Spleen (tissue), 11 donors: ENCODE data around the gene SEMA5A. TPM values are rescaled to one million over a fixed set of nuclear protein-coding genes. Genes with fewer than 3 reads are reported as not detected.

Experiments used
- DNase-seq: peaks from one replicate; pipeline ENCODE4 v3.0.0-alpha.2; 2020
- H3K27ac ChIP-seq, 8 donors: fragments of 200-600 bp; sonication (generic) in 7 of 8; 1 replicate in 4 of 8; 2 replicates in 4 of 8; pipeline versions ENCODE4 v1.5.0 to v1.8.0; 2016 to 2021; ENCODE audit warnings: inconsistent platforms in 4 of 8, mild to moderate bottlenecking in 4 of 8, moderate library complexity in 1 of 8
- H3K27me3 ChIP-seq, 7 donors: fragments of 200-600 bp; sonication (generic) in 6 of 7; replicated peaks in 1 of 7; 1 replicate in 4 of 7; 2 replicates in 3 of 7; pipeline versions ENCODE4 v1.5.0 to v1.8.0; 2016 to 2021; ENCODE audit warnings: inconsistent platforms in 3 of 7, mild to moderate bottlenecking in 1 of 7
- H3K36me3 ChIP-seq, 6 donors: fragments of 200-600 bp; sonication (generic) in 5 of 6; 1 replicate in 4 of 6; 2 replicates in 2 of 6; pipeline versions ENCODE4 v1.5.0 to v1.8.0; 2016 to 2021; ENCODE audit warnings: inconsistent platforms in 2 of 6
- H3K4me1 ChIP-seq, 6 donors: fragments of 200-600 bp; sonication (generic) in 5 of 6; 1 replicate in 3 of 6; 2 replicates in 3 of 6; pipeline versions ENCODE4 v1.5.0 to v1.8.0; 2016 to 2021; ENCODE audit warnings: inconsistent platforms in 3 of 6
- H3K4me3 ChIP-seq, 8 donors: fragments of 200-600 bp; sonication (generic) in 7 of 8; 1 replicate in 4 of 8; 2 replicates in 4 of 8; pipeline versions ENCODE4 v1.5.0 to v1.8.0; 2016 to 2021; ENCODE audit warnings: inconsistent platforms in 4 of 8, mild to moderate bottlenecking in 4 of 8, moderate library complexity in 2 of 8
- H3K9me3 ChIP-seq, 8 donors: fragments of 200-600 bp; sonication (generic) in 7 of 8; 1 replicate in 4 of 8; 2 replicates in 4 of 8; pipeline versions ENCODE4 v1.5.0 to v1.8.0; 2016 to 2021; ENCODE audit warnings: inconsistent platforms in 4 of 8
- CTCF ChIP-seq, 11 experiments: fragments of 200-600 bp in 7 of 11; fragments of 450-650 bp in 4 of 11; sonication (generic) in 4 of 11; IDR thresholded peaks in 8 of 11; conservative IDR thresholded peaks in 3 of 11; 1 replicate in 7 of 11; 2 replicates in 4 of 11; pipeline versions ENCODE4 v1.4.0 to v1.8.0; 2016 to 2021; ENCODE audit warnings: antibody characterized with exemption in 11 of 11, inconsistent platforms in 4 of 11, mild to moderate bottlenecking in 1 of 11
- POLR2A ChIP-seq, 3 donors: fragments of 450-650 bp; IDR thresholded peaks; one replicate each; pipeline ENCODE4 v1.5.1; 2017; ENCODE audit warnings: antibody characterized with exemption in 3 of 3, mild to moderate bottlenecking in 1 of 3
- POLR2AphosphoS5 ChIP-seq, 3 donors: sonication (generic); formaldehyde crosslinking; IDR thresholded peaks; one replicate each; pipeline ENCODE4 v1.5.1; 2017; ENCODE audit warnings: antibody characterized with exemption in 3 of 3
- WGBS, 5 donors: extraction: QIAGEN DNeasy Blood & Tissue Kit in 3 of 5; methylation state at CpG; one replicate each; pipeline versions ENCODE4 v1.1.5 to v1.1.7; 2013 to 2018; 5-methylcytosine and 5-hydroxymethylcytosine counted together
- intact Hi-C: fragments of 100-400 bp; cut with DNase I; formaldehyde crosslinking; loops from one replicate; pipeline ENCODE4 v1.15.0; 2023; ENCODE audit warnings: low total_unique reads
- polyA plus RNA-seq, 3 donors: library from polyadenylated mRNA; stranded (reverse); fragments of 200-250 nt; gene quantifications; one replicate each; pipeline ENCODE4 v1.2.1, GENCODE V29; 2013
- total RNA-seq, 7 donors: library from RNA; depleted of rRNA in 3 of 7; stranded (reverse); fragments of >200 nt in 3 of 7; fragmentation: NEBNext Ultra II Directional in 4 of 7; extraction: Animal tissue kit (Norgen Biotek cat#: 25700) in 4 of 7; gene quantifications; one replicate each; pipeline versions ENCODE4 v1.1.0 to v1.2.1, GENCODE V29; 2016 to 2021
- donor health status: healthy with polysubstance abuse.
- donor health status: DM: no; HTN: no; CAD: no; lungs with moderate emphysema.
- donor health status: DM: no; HTN: no; CAD: no.
- donor health status: Bipolar disorder and iron deficiency.
- donor health status: healthy.
- donor health status: DM: no; HTN: no; CAD: no.
- donor health status: DM: yes; HTN: yes; CAD: no.

SEMA5A gene
- total and polyA plus RNA-seq, 10 donors: 1.4 to 30.9 (median 13.1) TPM

- Histone ChIP-seq H3K27me3 (no peaks in the 10 kb centered on the region), H3K4me3 (no peak overlapping the region), H3K4me1 (no peaks in the 10 kb centered on the region), H3K9me3 (no peaks in the 10 kb centered on the region), H3K36me3 (no peaks in the 10 kb centered on the region), H3K27ac (no peak overlapping the region)
- WGBS, 5 donors: 54 to 81% (median 67%) methylated on average over 2 of the region's 2 CpGs
- no peak for TF ChIP-seq POLR2A (IDR thresholded peaks at IDR 0.05)
- no peak for TF ChIP-seq POLR2AphosphoS5 (IDR thresholded peaks at IDR 0.05)
- TF ChIP-seq CTCF (IDR thresholded peaks at IDR 0.05 in 8 of 11, conservative IDR thresholded peaks at IDR 0.05 in 3 of 11): no peak
- DNase-seq: no peak
- intact Hi-C loops: no loop called here
Measured at GRCh38 chr5:9239626-9240025, 306.2 kb downstream of the SEMA5A start.

GRCh38 chr5:9239071-9239470 lies 306.8 kb downstream of the SEMA5A start:
- Histone ChIP-seq H3K36me3 (no peaks in the 10 kb centered on the region), H3K27ac (no peak overlapping the region), H3K9me3 (no peaks in the 10 kb centered on the region), H3K27me3 (no peaks in the 10 kb centered on the region), H3K4me3 (no peak overlapping the region), H3K4me1 (no peaks in the 10 kb centered on the region)
- DNase-seq: no peak
- TF ChIP-seq CTCF (IDR thresholded peaks at IDR 0.05 in 8 of 11, conservative IDR thresholded peaks at IDR 0.05 in 3 of 11): no peak
- TF ChIP-seq POLR2A (IDR thresholded peaks at IDR 0.05): no peak
- no peak for TF ChIP-seq POLR2AphosphoS5 (IDR thresholded peaks at IDR 0.05)
- intact Hi-C loops: no loop called here

GRCh38 chr5:9233712-9234111 lies 312.2 kb downstream of the SEMA5A start:
- no peaks in the 10 kb centered on the region for H3K27me3 ChIP-seq
- no peaks in the 10 kb centered on the region for H3K36me3 ChIP-seq
- no peak overlapping the region for H3K27ac ChIP-seq
- H3K9me3 ChIP-seq: no peaks in the 10 kb centered on the region
- TF ChIP-seq CTCF (IDR thresholded peaks at IDR 0.05 in 8 of 11, conservative IDR thresholded peaks at IDR 0.05 in 3 of 11) (no peak), POLR2A (IDR thresholded peaks at IDR 0.05) (no peak), POLR2AphosphoS5 (IDR thresholded peaks at IDR 0.05) (no peak)
- no peaks in the 10 kb centered on the region for H3K4me1 ChIP-seq
- DNase-seq: no peak
- H3K4me3 ChIP-seq: no peak overlapping the region
- intact Hi-C loops: no loop called here

GRCh38 chr5:9233035-9233434 lies 312.8 kb downstream of the SEMA5A start:
- Histone ChIP-seq H3K27me3 (no peaks in the 10 kb centered on the region), H3K4me3 (no peak overlapping the region), H3K4me1 (no peaks in the 10 kb centered on the region), H3K36me3 (no peaks in the 10 kb centered on the region), H3K9me3 (no peaks in the 10 kb centered on the region), H3K27ac (no peak overlapping the region)
- intact Hi-C loops: no loop called here
- WGBS, 5 donors: 47 to 56% (median 52%) methylated on average over 2 of the region's 2 CpGs
- no peak for DNase-seq
- TF ChIP-seq POLR2A (IDR thresholded peaks at IDR 0.05) (no peak), POLR2AphosphoS5 (IDR thresholded peaks at IDR 0.05) (no peak), CTCF (IDR thresholded peaks at IDR 0.05 in 8 of 11, conservative IDR thresholded peaks at IDR 0.05 in 3 of 11) (no peak)
